ENCODE results near the gene RAB36.

The RAB36 gene

DNA sequence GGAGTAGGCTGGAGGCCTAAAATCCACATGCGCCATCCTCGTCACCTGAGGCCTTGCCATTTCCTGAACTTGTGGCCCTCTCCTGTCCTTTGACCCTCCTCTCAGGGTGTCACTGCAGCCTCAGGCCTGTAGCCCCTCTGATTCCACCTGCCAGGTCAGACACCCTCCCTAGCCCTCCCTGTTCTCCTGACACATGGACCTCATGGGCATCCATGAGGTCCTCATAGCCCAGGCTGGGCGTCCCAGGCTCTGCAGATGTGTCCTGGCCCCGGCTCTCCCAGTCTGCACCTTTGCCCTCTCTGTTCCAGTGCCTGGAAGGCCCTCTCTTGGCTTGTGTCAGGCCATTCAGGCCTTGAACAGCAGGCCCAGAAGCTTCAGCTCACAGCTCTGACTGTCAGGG is 15.8 kb downstream of the RAB36 start:
- DNase-seq: no peak

DNA sequence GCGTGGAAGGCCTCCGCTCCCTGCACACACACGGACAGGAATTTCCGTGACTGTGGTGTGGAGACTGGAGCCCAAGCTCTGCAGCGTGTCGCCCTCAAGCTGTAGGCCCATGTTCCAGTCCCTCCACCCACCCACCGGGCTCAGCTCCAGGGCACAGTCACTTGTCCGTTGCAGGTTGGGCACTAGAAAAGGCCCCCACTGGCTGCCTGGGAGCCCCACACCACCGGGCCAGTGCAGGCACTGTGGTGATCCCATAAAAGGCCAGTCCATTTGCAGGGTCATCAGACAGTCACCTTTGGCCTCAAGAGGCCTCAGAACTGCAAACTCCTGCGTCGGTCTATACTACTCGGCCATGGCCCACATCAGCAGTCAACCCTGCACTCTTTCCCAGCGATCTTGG is 16.3 kb downstream of the RAB36 start:
- no peak for DNase-seq

DNA sequence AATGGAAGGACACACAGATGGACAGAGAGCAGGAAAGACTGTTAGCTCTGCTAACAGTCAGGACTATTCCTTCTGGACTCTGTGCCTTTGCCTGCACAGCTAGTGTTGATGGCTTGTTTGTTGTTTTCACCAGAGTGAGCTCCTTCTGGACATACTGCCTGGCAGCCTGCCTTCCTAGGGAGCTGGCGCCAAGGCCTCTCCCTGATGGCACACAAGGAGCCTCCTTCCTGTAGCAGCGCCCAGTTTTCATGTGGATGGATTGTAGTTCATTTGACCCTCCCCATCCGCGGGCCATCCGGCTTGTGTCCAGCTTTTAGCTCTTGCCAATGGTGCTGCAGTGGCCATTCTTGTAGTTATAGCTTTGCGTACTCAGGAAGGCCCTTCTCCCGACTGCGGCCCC is 18.4 kb downstream of the RAB36 start:
- no peak for DNase-seq

DNA sequence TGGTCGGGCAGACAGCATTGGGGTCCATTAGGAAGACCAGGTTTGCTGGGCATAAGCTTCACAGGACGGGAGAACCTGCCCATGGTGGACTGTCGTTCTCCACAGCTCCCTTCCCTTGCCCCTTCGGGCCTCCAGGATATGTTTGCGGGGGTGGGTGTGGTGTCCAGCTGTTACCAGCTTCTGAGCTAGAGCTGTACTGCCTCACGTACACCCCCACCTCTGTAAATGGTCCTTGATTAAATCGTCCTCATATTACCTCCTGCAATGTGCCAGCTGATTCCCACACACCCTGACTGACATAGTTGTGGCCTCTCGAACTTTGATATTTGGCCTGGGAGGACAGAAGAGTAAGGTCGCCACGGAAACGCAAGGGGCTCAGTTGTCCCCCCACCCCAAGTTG is 18.8 kb downstream of the RAB36 start:
- DNase-seq: no peak

DNA sequence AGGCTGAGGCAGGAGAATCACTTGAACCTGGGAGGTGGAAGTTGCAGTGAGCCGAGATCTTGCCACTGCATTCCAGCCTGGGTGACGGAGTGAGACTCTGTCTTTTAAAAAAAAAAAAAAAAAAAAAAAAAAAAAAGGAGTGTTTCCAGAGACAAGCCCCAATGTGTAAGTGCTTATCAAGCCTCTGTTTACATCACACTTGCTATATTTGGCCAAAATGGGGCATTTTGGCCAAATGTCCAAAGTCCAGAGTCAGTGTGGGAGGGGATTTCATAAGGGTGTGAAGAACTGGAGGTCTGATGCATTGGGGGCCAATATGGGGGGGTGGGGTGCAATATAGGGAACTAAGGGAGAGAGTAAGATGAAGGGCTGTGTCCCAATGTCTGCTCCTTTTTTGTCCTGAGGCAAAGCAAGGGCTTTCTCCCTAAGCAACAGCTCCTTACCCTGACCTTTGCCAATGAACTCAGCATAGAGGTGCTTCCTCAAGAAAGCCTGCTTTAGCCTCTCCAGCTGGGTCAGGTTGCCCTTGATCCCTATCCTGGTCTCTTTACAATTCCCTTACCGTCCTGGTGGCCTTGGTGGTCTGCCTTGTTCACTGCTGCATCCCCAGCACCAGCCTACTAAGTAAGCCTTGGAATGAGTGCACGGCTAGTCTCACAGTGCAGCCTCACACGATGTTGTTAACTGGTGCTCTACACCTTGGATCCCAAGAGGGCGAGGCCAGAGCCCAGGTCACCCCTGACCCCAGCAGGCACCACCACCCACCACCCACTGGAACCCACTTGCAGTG is 21.0 kb downstream of the RAB36 start:
- DNase-seq: no peak

DNA sequence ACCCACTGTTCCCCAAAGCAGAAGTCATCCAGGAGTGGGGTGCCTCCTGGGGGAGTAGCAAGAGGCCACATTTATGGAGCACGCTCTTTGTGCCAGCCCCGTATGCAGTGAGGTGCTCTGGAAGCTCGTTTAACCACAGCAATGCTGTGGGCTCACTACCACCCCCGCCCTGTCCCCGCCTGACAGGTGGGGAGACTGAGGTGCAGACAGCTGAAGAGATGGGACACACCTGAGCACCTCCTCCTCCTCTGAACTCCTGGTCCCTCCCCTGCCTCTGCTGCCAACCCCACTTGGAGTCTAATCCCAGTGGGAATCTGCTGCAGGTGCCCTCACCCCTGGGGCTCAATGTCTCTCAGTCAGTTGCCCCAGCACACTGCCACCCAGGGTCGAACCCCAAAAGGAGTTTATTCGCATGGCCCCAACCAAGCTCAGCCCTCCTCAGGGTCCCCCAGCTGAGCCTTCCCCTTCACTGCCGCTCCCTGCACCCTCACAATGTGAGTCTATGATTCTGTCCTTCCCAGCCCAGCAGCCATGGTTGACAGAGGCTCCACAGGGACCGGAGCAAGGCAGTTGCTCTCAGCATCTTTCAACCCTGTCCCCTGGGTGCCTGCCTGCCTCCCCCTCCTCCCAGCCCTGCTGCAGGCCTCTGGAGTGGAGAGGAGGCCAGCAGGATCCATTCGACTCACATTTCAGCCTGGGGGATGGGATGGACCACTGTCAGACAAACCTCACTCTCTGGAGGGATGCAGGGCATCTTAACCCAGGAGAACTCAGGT is 21.8 kb downstream of the RAB36 start:
- DNase-seq: peak in 2 of 3 experiments; percentile 10 to 54

DNA sequence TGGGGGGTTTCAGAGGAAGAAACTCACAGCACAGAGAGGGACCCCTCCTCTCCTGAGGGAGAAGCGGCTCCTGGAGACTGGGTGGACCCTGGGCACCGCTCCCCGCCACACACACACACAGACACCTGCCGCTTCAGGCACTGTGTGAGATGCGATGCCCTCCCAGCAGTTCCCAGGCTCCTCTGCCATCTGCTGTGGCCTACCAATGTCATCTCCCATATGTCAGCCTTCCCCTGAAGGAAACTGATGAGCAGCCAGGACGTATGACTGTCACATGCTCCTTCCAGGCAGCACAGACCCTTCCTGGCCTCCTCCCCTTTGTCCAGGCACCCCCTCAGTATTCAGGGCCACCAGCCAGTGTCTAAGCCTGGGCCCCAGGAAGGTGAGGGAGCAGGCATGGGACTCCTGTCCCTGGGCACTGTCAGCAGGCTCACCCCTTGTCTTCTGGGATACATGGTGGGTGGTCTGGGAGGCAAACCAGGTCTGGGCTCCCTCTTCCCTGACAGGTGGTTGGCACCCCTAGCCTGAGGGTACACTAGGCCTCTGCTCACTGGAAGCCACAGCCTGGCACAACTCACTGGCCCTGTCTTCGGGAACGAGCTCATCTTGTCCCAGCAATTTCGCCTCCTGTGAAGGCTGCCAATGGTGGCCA is 23.2 kb downstream of the RAB36 start:
- DNase-seq: no peak

DNA sequence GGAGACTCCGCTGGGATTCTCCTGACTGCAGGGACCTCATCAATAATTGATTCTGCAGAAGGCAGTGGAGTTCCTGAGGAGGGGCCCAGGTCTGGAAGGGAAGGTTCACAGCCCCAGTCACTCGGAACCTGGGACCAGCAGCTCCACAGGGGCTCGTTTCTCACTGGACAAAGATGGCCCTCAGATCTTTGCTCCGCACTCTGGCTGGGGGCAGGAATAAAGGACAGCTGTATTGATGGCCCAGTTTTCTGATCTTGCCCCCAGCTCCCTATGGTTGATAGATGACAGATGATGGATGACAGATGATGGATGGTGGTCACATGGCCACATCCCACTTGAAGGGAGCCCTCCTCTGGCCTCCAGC is 23.7 kb downstream of the RAB36 start:
- DNase-seq: no peak

DNA sequence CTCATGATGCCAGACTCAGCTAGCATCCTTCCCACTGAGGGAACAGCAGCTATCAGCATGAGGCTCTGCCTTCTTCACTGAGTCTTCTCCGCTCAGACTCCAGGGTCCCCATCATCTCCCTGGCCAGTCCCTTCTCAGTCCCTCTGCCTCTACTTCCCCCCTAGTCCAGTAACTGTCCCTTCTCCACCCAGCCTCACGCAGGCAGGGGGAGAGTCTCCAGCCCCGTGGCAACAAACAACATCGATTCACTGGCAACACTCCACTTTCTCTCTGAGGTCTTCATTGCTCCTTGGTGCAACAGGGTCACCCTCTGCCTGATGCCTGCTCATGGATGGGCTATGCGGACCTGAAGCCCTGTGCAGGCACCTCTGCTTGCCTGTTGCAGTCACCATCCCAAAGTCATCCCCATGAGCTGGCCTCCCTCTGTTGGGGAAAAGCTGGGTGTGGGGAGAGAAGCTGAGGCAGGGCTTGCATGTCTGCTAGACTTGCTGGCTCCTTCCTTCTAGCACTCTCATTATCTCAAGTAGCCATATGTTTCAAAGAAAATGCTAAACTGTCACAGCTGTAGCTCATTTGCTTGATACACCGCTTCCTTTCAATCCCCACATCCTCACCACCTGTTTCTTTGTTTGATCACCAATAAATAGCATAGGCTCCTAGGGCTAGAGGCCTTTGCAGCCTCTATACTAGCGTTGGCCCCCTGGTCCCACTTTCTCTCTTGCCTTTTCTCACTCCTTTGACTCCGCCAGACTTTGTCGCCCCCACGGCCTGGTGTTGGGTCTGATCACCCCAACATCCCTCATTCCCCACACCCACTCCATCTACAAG is 30.8 kb downstream of the RAB36 start:
- DNase-seq: no peak

DNA sequence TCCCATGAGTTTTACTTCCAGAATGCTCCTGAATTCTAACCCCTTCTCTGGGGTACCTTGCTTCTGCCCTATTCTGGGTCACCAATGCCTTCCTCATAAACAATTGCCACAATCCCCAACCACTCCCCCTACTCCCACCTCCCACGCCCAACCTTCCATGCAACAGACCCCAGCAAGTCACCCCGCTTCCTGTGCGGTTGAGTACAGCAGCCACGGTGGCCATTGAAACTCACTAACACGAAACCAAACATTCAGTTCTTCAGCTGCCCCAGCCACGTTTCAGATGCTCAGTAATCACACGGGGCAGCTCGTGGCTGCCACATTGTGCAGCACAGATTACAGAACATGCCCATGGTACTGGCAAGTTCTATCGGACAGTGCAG is 31.4 kb downstream of the RAB36 start:
- DNase-seq: no peak

DNA sequence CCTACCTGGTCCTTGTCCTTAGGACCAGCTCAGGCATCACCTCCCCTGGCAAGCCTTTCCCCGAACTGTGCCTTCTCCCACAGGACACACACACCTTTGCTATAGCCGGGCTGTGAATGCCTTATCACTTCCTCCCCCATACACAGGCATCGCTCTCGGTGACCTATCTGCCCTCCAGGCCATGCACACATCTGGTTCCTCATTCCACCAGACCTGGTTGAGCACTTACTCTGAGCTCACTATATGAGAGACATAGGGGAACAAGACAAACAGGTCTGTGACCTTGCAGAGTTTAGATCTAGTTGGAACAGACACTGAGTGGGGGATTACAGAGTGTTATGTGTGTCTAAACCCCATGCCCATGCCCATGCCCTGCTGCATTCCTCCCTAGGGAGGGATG is 31.9 kb downstream of the RAB36 start:
- DNase-seq: no peak

DNA sequence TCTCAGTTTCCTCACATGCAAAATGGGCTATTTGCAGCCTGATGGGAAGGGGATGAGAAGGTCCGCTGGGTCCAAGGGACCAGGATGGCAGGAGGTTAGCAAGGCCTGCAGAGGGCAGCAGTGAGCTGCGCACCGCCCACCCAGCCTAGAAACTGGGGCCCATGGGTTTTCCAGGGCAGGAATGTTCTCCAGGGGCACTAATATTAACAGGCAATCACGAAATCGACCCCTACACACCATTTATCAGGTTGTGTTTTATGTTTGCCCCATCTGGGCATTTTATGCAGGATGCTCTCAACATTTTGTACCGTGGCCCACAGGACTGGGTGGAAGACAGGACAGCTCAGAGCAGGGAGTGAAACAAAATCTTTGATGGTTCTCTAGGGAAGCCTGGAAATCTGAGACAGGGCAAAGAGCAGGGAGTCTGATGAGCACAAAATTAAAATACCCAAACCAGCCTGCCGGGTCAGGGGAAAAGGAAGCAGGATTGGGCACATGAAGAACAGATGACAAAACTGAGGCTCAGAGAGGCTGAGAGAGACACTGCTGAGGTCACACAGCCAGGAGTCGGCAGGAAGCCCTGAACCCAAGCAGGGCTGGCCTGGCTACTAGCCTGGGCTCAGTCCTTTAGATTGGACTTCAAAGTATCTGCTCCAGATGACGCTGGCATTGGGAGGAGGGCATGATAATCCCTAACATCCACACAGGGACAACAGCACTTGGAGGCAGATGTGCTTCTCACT is 33.4 kb downstream of the RAB36 start:
- peak; percentile 29 to 62 (median 41) for DNase-seq

DNA sequence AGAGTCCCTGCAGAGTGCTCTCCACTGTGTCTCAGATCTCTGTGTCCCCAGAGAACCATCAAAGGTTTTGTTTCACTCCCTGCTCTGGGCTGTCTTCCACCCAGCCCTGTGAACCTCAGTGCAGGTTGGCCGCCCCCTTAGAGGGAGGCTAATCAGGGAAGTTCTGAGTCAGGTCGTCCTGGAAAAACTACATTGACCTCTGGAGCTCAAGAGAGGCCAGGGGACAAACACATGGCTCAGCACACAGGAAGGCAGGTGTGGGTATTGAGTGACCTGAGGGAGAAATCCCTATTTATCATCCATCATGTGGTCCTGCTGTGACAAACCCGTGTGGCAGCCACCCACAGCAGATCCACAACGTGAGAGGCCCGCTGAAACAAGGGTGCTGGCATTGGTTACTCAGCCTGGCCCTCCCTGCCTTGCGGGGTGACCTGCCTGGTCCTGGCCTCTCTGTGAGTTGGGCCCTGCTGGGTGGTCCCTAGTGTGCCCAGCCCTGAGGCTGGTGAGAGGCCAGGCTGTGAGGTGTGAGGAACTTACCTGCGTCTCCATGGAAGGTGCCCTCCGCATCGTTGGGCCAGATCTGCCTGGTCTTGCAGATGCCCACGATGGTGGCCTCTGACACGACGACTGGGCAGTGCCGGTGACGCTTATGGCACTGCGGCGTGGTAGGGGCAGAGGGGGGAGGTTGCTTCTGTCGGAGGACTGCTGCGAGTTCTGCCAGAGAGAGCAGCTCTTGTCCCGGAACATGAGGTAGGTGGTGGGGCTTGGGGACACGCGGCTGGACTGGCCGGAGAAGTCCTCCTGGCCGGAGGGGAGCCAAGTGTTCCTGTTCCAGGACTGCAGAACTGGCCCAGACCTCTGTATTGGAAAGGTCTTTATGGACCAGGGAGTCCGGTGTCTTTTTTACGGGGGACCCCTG is 34.4 kb downstream of the RAB36 start:
- DNase-seq: peak; percentile 33 to 56 (median 56)

DNA sequence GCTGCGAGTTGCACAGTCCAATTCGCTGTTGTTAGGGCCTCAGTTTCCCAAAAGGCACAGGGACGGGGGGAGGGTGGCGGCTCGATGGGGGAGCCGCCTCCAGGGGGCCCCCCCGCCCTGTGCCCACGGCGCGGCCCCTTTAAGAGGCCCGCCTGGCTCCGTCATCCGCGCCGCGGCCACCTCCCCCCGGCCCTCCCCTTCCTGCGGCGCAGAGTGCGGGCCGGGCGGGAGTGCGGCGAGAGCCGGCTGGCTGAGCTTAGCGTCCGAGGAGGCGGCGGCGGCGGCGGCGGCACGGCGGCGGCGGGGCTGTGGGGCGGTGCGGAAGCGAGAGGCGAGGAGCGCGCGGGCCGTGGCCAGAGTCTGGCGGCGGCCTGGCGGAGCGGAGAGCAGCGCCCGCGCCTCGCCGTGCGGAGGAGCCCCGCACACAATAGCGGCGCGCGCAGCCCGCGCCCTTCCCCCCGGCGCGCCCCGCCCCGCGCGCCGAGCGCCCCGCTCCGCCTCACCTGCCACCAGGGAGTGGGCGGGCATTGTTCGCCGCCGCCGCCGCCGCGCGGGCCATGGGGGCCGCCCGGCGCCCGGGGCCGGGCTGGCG is 35.1 kb downstream of the RAB36 start, which contains the start of gene BCR:
Gene BCR, plus strand, starts transcription at position 209 of the 592 bp plus-strand sequence. CDS start 452 bp downstream, outside the sequence.
- DNase-seq: peak; percentile 46 to 79 (median 70)

DNA sequence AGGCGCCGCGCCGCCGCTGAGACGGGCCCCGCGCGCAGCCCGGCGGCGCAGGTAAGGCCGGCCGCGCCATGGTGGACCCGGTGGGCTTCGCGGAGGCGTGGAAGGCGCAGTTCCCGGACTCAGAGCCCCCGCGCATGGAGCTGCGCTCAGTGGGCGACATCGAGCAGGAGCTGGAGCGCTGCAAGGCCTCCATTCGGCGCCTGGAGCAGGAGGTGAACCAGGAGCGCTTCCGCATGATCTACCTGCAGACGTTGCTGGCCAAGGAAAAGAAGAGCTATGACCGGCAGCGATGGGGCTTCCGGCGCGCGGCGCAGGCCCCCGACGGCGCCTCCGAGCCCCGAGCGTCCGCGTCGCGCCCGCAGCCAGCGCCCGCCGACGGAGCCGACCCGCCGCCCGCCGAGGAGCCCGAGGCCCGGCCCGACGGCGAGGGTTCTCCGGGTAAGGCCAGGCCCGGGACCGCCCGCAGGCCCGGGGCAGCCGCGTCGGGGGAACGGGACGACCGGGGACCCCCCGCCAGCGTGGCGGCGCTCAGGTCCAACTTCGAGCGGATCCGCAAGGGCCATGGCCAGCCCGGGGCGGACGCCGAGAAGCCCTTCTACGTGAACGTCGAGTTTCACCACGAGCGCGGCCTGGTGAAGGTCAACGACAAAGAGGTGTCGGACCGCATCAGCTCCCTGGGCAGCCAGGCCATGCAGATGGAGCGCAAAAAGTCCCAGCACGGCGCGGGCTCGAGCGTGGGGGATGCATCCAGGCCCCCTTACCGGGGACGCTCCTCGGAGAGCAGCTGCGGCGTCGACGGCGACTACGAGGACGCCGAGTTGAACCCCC is 35.8 kb downstream of the RAB36 start:
- DNase-seq: peak in 2 of 3 experiments; percentile 55 to 59

DNA sequence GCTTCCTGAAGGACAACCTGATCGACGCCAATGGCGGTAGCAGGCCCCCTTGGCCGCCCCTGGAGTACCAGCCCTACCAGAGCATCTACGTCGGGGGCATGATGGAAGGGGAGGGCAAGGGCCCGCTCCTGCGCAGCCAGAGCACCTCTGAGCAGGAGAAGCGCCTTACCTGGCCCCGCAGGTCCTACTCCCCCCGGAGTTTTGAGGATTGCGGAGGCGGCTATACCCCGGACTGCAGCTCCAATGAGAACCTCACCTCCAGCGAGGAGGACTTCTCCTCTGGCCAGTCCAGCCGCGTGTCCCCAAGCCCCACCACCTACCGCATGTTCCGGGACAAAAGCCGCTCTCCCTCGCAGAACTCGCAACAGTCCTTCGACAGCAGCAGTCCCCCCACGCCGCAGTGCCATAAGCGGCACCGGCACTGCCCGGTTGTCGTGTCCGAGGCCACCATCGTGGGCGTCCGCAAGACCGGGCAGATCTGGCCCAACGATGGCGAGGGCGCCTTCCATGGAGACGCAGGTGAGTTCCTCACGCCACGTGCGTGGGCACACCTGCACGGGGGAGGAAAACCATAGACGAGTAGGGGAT is 36.5 kb downstream of the RAB36 start:
- DNase-seq: peak in 1 of 3 experiments; percentile 20

DNA sequence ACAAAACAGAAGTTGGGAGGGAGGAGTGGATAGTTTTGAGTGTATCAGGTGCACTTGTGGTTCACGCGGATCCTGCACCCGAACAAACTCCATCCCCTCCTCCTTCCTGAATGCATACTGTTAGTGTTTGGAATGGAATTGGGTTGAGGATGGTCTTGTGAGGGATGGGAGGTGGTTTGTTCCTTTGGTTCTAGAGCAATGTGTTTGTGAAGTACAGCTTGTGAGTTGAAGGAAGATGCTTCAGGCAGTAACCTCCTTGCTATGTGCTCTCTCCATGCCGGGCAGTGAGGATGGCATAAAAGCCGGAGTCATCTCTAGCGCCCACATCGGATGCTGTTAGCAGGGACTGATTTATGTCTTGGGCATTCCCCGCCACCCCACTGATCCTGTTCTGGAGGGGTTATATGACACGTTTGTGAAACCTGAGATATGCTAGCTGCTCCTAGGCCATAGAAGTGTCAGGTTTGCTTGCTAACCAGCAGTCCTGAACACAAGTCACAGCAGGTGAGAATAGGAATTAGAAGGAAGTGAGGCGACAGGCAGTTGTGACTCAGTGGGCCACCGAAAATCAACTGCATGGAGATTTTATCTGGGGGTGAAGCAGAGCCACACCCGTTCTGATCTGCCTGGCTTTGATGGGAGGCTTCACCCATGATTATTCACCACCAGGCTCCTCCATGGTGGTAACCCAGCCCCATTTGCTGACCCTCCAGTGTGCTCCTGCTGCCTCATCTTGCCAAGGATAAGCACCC is 37.2 kb downstream of the RAB36 start:
- peak; percentile 35 to 67 (median 66) for DNase-seq

DNA sequence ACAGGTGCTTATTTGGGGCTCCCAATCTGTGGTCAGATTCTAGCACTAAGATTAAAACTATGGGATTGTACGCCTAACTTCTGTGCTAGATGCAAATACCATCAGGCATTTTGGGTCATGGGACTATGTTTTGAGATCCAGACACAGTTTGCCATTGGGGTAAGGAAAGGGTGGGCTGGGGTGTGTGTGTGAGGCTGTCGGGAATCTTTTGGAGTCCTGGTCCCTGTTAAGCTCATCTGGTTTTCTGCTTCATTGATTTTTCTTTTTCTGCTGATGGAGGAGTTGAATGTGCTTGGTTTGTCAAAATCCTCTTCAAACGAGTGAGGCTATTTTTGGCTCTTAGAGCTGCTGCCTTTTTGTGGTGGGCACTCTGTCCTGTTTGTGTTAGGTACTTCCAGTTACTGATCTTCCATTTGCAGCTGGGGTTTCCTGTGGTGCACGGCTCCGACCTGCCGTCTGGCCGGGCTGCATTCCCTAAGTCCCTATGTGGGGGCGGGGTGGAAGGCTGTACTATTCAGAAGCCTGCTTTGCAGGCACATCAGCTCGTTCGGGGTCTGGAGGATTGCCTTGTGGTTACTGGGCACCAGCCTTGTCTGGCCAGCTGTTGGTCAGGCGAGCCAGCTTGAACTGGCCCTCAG is 37.9 kb downstream of the RAB36 start:
- DNase-seq: peak; percentile 53 to 70 (median 69)
